Astrocyte of the spinal cord (primary cell): Measurements from ENCODE around the gene S100A2.

ENCODE experiments used
- DNase-seq: peaks from one replicate; pipeline ENCODE4 v3.0.0; 2011; ENCODE audit warnings: low read depth, low spot score
- H3K4me3 ChIP-seq: 2 replicates; pipeline ENCODE4 v1.5.1; 2011; ENCODE audit warnings: low read depth, mild to moderate bottlenecking, low read length, moderate library complexity
- in situ Hi-C: cut with HindIII; loops from 2 replicates; pipeline ENCODE4 v1.10.0; 2017; ENCODE audit warnings: low sequenced_read_pairs
- TF ChIP-seq, protein P1 (sequence below): IDR thresholded peaks from 2 replicates; pipeline ENCODE4 v1.5.1; 2012; ENCODE audit warnings: low read depth, mild to moderate bottlenecking, low read length, inconsistent platforms

S100A2 gene

DNA sequence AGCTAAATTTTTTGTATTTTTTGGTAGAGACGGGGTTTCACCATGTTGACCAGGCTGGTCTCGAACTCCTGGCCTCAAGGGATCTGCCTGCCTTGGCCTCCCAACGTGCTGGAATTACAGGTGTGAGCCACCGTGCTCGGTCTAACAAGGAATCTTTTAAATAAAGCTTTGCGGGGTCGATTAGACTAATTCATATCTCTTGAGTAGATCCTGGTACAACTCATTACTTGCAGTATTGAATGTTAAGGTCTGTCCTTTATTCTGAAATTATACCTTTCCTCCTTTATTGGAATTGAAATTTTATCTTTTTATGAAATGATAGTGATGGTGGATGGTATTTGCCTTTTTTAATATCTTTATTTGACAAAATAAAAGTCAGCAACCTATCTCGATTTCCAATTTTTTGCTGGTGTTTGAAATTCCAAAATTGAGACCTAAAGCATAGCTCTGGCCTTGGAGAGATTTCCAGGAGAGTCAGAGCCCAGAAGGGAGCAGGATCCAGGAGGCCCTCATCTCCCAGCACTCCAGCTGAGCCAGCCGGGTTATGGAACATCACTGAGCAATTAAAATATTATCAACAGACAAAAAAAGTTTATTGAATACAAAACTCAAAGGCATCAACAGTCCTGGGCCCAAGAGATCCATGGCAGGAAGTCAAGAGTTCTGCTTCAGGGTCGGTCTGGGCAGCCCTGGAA lies 4.7 kb downstream of the S100A2 start:
- in situ Hi-C loops: no loop called here
- DNase-seq: no peak
- H3K4me3 ChIP-seq: no peak overlapping the region
- TF ChIP-seq, protein P1, sequence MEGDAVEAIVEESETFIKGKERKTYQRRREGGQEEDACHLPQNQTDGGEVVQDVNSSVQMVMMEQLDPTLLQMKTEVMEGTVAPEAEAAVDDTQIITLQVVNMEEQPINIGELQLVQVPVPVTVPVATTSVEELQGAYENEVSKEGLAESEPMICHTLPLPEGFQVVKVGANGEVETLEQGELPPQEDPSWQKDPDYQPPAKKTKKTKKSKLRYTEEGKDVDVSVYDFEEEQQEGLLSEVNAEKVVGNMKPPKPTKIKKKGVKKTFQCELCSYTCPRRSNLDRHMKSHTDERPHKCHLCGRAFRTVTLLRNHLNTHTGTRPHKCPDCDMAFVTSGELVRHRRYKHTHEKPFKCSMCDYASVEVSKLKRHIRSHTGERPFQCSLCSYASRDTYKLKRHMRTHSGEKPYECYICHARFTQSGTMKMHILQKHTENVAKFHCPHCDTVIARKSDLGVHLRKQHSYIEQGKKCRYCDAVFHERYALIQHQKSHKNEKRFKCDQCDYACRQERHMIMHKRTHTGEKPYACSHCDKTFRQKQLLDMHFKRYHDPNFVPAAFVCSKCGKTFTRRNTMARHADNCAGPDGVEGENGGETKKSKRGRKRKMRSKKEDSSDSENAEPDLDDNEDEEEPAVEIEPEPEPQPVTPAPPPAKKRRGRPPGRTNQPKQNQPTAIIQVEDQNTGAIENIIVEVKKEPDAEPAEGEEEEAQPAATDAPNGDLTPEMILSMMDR: no peak

DNA sequence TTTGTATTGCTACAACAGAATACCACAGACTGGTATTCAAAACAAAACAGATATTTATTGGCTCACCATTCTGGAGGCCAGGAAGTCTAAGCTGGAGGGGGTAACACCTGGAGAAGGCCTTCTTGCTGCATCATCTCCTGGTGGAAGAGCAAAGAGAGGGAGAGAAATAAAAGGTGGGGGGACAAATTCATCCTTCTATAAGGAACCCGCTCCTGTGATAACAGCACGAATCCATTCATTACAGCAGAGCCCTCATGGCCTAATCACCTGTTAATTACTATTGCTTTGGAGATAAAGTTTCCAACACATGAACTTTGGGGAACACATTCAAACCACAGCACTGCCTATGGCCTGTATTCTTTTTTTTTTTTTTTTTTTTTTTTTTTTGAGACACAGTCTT lies 5.4 kb downstream of the S100A2 start:
- in situ Hi-C loops: no loop called here
- TF ChIP-seq, protein P1: no peak
- no peak overlapping the region for H3K4me3 ChIP-seq
- no peak for DNase-seq

DNA sequence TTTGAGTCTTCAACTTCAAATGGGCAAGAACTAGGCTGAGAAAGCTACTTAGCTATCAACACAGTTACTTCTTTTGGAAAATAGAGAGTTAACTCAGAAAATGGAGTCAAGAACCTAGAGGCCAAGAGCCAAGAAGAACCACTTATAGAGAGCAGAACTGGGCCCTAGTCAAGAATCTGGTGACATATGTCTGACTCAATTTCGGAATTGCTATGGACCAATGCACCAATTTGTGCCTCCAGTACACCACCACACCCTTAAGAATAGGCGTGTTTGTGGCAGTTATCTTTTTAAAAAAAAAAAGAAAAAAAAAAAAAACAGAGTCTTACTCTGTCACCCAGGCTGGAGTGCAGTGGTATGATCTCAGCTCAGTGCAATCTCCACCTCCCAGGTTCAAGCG lies 7.8 kb downstream of the S100A2 start:
- in situ Hi-C loops: no loop called here
- no peak for DNase-seq
- TF ChIP-seq, protein P1: no peak
- no peak overlapping the region for H3K4me3 ChIP-seq

DNA sequence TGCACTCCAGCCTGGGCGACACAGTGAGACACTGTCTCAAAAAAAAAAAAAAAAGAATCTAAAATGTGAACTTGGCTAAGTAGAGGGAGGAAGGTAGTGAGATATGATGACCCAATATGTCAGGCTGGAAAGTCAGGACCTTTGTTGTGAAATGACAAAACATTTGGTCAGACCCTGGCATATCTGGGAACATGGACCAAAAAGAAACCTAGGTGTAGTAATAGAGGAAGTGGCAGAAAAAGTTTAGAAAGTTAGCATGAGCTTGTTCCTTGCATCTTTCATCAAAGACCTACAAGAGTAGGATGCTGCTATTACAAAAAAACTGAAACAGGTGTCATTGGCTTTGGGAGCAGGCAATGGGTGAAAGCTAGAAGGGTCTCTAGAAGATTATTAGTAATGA lies 9.3 kb downstream of the S100A2 start:
- no peak for DNase-seq
- no peak overlapping the region for H3K4me3 ChIP-seq
- in situ Hi-C loops: no loop called here
- TF ChIP-seq, protein P1: no peak

DNA sequence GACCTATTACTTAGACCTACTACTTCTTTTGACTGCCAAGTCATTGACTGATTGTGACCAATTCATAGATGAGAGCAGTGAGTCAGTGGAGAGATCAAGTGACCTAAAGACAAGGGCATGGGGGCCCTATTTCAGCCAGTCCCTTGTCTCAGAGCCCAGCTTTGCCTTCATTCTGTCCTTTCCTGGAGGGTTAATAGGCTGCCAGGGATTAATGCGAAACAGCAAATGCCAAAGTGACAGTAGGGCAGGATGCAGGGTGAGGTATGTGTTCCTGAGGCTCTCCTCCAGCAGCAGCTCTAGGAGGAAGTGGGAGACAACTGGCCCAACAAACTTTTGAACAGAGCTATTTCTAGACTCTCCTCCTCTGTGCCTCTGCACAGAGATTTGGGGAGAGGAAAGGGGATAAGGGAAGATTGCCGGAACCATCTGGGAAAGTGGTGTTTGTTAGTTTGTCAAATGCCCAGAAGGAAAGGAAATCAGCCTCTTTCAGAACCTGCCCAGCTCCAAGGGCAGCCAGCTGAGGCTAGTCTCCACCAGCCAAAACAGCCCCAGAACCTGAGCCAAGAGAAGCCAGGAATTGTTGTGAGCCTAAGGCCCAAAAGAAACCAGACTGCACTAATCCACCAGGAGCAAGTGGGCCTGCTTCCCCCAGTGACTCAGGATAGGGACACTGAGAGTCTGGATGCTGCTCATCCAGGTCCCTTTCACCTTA lies 11.7 kb downstream of the S100A2 start:
- no peak for DNase-seq
- TF ChIP-seq, protein P1: no peak
- in situ Hi-C loops: no loop called here
- no peak overlapping the region for H3K4me3 ChIP-seq

DNA sequence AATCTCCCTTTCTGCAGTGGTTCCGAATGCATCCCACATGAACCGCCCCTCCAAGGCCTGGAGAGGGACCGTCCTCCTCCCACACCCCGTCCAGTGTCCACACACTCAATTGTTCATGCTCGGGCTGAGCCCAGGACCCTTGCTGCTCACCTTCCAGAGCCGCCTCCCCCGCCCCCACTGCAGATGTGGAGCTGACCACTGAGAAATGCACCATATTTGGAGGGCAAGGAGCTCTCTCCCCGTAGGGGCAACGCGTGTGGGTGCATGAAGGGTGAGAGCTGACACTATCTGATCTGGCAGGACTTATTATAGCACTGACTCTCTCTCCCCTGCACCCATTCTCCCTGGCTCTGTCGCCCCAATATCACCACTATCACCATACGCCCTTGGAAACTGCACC lies 12.5 kb downstream of the S100A2 start:
- H3K4me3 ChIP-seq: no peak overlapping the region
- DNase-seq: no peak
- TF ChIP-seq, protein P1: no peak
- in situ Hi-C loops: no loop called here
